ENCODE measurements around the gene SUV39H2. TPM values are rescaled to one million over a fixed set of nuclear protein-coding genes. Genes with fewer than 3 reads are reported as not detected.

Gene SUV39H2
- total and polyA plus RNA-seq, 4 donors: 1.8 to 7.5 (median 2.9) TPM

- Histone ChIP-seq H3K36me3 (ENCODE audit: control insufficient read depth in 4 of 4, insufficient read depth in 3 of 4, low read depth in 1 of 4, low read length in 3 of 4) (peaks cover 3 to 34% (median 24%) of the 10 kb centered on the region in 4 donors), H3K4me3 (ENCODE audit: low read depth in 1 of 3, low read length in 3 of 3) (no peak overlapping the region), H3K27me3 (ENCODE audit: control insufficient read depth in 4 of 4, insufficient read depth in 4 of 4, low read length in 3 of 4) (no peaks in the 10 kb centered on the region), H3K9me3 (ENCODE audit: control insufficient read depth in 4 of 4, low read length in 3 of 4) (no peaks in the 10 kb centered on the region), H3K4me1 (ENCODE audit: control insufficient read depth in 4 of 4, insufficient read depth in 4 of 4, low read length in 3 of 4) (peaks cover 0 to 11% (median 6%) of the 10 kb centered on the region in 4 donors), H3K9ac (ENCODE audit: low read depth in 1 of 2, low read length in 2 of 2) (no peak overlapping the region), H3K27ac (ENCODE audit: low read depth in 1 of 2, low read length in 2 of 2) (no peak overlapping the region)
- 96% methylated on average over 15 of the region's 15 CpGs for WGBS
- no peak for DNase-seq (ENCODE audit: low spot score)
- TF ChIP-seq SP1 (IDR thresholded peaks at IDR 0.05) (no peak), GABPA (IDR thresholded peaks at IDR 0.05 in 1 of 2, conservative IDR thresholded peaks at IDR 0.05 in 1 of 2) (no peak)
Observed at GRCh38 chr10:14843327-14843988, 35.2 kb upstream of the SUV39H2 start.

GRCh38 chr10:14844948-14845347, 33.7 kb upstream of the SUV39H2 start:
- Histone ChIP-seq H3K27ac (ENCODE audit: low read depth in 1 of 2, low read length in 2 of 2) (no peak overlapping the region), H3K36me3 (ENCODE audit: control insufficient read depth in 4 of 4, insufficient read depth in 3 of 4, low read depth in 1 of 4, low read length in 3 of 4) (peaks cover 7 to 35% (median 29%) of the 10 kb centered on the region in 4 donors), H3K27me3 (ENCODE audit: control insufficient read depth in 4 of 4, insufficient read depth in 4 of 4, low read length in 3 of 4) (no peaks in the 10 kb centered on the region), H3K4me3 (ENCODE audit: low read depth in 1 of 3, low read length in 3 of 3) (no peak overlapping the region), H3K9me3 (ENCODE audit: control insufficient read depth in 4 of 4, low read length in 3 of 4) (no peaks in the 10 kb centered on the region), H3K9ac (ENCODE audit: low read depth in 1 of 2, low read length in 2 of 2) (no peak overlapping the region), H3K4me1 (ENCODE audit: control insufficient read depth in 4 of 4, insufficient read depth in 4 of 4, low read length in 3 of 4) (no peaks in the 10 kb centered on the region)
- TF ChIP-seq YY1 (IDR thresholded peaks at IDR 0.05) (no peak), RAD21 (IDR thresholded peaks at IDR 0.05) (no peak), GABPA (IDR thresholded peaks at IDR 0.05 in 1 of 2, conservative IDR thresholded peaks at IDR 0.05 in 1 of 2) (no peak), FOXA1 (IDR thresholded peaks at IDR 0.05) (no peak), HNF4A (conservative IDR thresholded peaks at IDR 0.05) (no peak), REST (IDR thresholded peaks at IDR 0.05) (no peak), RXRA (IDR thresholded peaks at IDR 0.05) (no peak), ATF3 (IDR thresholded peaks at IDR 0.05) (no peak), ZBTB33 (IDR thresholded peaks at IDR 0.05) (no peak), CTCF (IDR thresholded peaks at IDR 0.05; ENCODE audit: low read depth, low read length, missing input control) (no peak), HNF4G (IDR thresholded peaks at IDR 0.05) (no peak), SP1 (IDR thresholded peaks at IDR 0.05) (no peak), JUND (IDR thresholded peaks at IDR 0.05) (no peak), FOXA2 (IDR thresholded peaks at IDR 0.05) (no peak), EGR1 (IDR thresholded peaks at IDR 0.05; ENCODE audit: low read depth in 2 of 2) (no peak), NR2F2 (IDR thresholded peaks at IDR 0.05) (no peak)
- 88% methylated on average over 2 of the region's 2 CpGs for WGBS
- DNase-seq (ENCODE audit: low spot score): no peak
